CD4-positive, alpha-beta T cell treated with Interleukin-4 for 4 hours (primary cell): ENCODE results near the gene ECHS1.
A peak's percentile ranks its signal among the peaks of the same experiment; 100 is the strongest.
"Not testable (repeated sequence)": the region's sequence is repeated elsewhere in the genome, so short reads cannot be mapped to it uniquely, and the experiment has no call there.

Source experiments
- DNase-seq: peaks from one replicate; pipeline ENCODE4 v3.0.0-alpha.2; 2020

The ECHS1 gene

GRCh38 chr10:133377818-133378250 is 4.7 kb upstream of the ECHS1 start:
- DNase-seq, result no peak

- no peak for DNase-seq
Observed at GRCh38 chr10:133377025-133377817, 4.1 kb upstream of the ECHS1 start.

- DNase-seq, result not testable (repeated sequence)
Observed at GRCh38 chr10:133376183-133376582, 3.0 kb upstream of the ECHS1 start.

GRCh38 chr10:133375357-133376115 is 2.4 kb upstream of the ECHS1 start:
- no peak for DNase-seq

- no peak for DNase-seq
Observed at GRCh38 chr10:133372507-133372906, 647 bp downstream of the ECHS1 start.

GRCh38 chr10:133370030-133370786 is 2.9 kb downstream of the ECHS1 start:
- no peak for DNase-seq

GRCh38 chr10:133368153-133368552 is 5.0 kb downstream of the ECHS1 start:
- no peak for DNase-seq

- not testable (repeated sequence) for DNase-seq
Observed at GRCh38 chr10:133367461-133367860, 5.7 kb downstream of the ECHS1 start.

GRCh38 chr10:133366751-133367150 is 6.4 kb downstream of the ECHS1 start:
- no peak for DNase-seq

- DNase-seq, result no peak
Observed at GRCh38 chr10:133366130-133366478, 7.0 kb downstream of the ECHS1 start.

- no peak for DNase-seq
Observed at GRCh38 chr10:133365461-133366129, 7.6 kb downstream of the ECHS1 start.

- DNase-seq, result no peak
Observed at GRCh38 chr10:133364645-133365431, 8.3 kb downstream of the ECHS1 start.

GRCh38 chr10:133362846-133363245 is 10.3 kb downstream of the ECHS1 start:
- no peak for DNase-seq

- no peak for DNase-seq
Observed at GRCh38 chr10:133361773-133362441, 11.2 kb downstream of the ECHS1 start.

GRCh38 chr10:133361227-133361626 is 11.9 kb downstream of the ECHS1 start:
- DNase-seq, result no peak

- DNase-seq, result no peak
Observed at GRCh38 chr10:133359972-133360610, 13.1 kb downstream of the ECHS1 start.

- DNase-seq, result peak; percentile 30
Observed at GRCh38 chr10:133359554-133359971, 13.6 kb downstream of the ECHS1 start.

GRCh38 chr10:133358925-133359310 is 14.2 kb downstream of the ECHS1 start:
- no peak for DNase-seq

GRCh38 chr10:133358162-133358924 is 14.8 kb downstream of the ECHS1 start:
- no peak for DNase-seq
